Measurements from ENCODE around the gene SMTNL1. TPM values are rescaled to one million over a fixed set of nuclear protein-coding genes. Genes with fewer than 3 reads are reported as not detected.

The SMTNL1 gene
- total and polyA plus RNA-seq, 9 of the 15 experiments (the other 6 are each of a cell fraction or from before 2014, with no cell fraction given), result not detected

DNA sequence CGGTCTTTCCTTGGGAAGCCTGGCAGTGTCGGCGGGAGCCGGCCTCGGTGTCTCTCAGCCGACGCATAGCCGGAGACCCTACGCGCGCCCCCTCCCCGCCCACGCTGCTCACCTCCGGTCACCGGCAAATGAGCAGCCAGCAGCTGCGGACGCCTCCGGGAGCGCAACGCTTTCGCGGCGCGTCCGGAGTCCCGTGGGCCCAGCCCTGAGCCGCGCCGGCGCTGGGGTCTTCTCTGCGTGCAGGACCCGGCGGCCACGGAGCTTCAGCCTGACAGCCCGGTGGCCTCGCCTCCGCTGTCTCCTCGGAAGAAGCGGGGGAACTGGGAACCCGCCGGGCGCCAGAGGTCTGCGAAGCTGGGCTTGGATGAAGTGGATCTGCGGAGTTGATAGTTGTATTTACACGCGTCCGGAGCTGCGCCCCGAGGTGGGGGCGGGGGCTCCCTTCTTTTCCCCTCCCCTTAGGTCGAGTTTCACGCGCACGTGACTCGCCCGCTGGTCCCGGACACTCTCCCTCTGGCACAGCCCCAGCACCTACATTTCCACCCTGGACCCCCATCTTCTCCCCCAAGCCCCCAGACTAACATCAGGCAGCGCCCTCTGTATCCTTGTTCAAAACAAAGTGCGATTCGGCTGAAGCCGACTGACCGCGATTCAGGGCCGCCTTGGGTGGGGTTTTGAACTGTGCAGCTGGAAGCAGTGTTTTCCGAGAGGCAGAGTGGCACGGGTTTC lies 21.9 kb upstream of the SMTNL1 start, which contains the start of gene SLC43A1 (continued):
- TF ChIP-seq, protein P1, sequence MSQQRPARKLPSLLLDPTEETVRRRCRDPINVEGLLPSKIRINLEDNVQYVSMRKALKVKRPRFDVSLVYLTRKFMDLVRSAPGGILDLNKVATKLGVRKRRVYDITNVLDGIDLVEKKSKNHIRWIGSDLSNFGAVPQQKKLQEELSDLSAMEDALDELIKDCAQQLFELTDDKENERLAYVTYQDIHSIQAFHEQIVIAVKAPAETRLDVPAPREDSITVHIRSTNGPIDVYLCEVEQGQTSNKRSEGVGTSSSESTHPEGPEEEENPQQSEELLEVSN (IDR thresholded peaks at IDR 0.05; ENCODE audit: borderline replicate concordance in 1 of 2, extremely low read depth in 1 of 2, insufficient read depth in 1 of 2, insufficient read length in 1 of 2, low read depth in 1 of 2, low read length in 1 of 2, poor library complexity in 1 of 2, severe bottlenecking in 1 of 2), result peak; percentile 43 to 57
- TF ChIP-seq BDP1 (IDR thresholded peaks at IDR 0.05; ENCODE audit: insufficient read depth, insufficient read length), result no peak
- no peak for TF ChIP-seq ZFP30 (CRISPR knock-in tag; IDR thresholded peaks at IDR 0.05; ENCODE audit: borderline replicate concordance)
- TF ChIP-seq HNRNPUL1 (IDR thresholded peaks at IDR 0.05; ENCODE audit: low read length), result no peak
- TF ChIP-seq HSF4 (CRISPR knock-in tag; IDR thresholded peaks at IDR 0.05; ENCODE audit: borderline replicate concordance), result no peak
- TF ChIP-seq ZNF165 (CRISPR knock-in tag; IDR thresholded peaks at IDR 0.05; ENCODE audit: borderline replicate concordance), result no peak
- TF ChIP-seq, protein P2, sequence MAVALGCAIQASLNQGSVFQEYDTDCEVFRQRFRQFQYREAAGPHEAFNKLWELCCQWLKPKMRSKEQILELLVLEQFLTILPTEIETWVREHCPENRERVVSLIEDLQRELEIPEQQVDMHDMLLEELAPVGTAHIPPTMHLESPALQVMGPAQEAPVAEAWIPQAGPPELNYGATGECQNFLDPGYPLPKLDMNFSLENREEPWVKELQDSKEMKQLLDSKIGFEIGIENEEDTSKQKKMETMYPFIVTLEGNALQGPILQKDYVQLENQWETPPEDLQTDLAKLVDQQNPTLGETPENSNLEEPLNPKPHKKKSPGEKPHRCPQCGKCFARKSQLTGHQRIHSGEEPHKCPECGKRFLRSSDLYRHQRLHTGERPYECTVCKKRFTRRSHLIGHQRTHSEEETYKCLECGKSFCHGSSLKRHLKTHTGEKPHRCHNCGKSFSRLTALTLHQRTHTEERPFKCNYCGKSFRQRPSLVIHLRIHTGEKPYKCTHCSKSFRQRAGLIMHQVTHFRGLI (CRISPR knock-in tag; IDR thresholded peaks at IDR 0.05), result no peak
- TF ChIP-seq, protein P3, sequence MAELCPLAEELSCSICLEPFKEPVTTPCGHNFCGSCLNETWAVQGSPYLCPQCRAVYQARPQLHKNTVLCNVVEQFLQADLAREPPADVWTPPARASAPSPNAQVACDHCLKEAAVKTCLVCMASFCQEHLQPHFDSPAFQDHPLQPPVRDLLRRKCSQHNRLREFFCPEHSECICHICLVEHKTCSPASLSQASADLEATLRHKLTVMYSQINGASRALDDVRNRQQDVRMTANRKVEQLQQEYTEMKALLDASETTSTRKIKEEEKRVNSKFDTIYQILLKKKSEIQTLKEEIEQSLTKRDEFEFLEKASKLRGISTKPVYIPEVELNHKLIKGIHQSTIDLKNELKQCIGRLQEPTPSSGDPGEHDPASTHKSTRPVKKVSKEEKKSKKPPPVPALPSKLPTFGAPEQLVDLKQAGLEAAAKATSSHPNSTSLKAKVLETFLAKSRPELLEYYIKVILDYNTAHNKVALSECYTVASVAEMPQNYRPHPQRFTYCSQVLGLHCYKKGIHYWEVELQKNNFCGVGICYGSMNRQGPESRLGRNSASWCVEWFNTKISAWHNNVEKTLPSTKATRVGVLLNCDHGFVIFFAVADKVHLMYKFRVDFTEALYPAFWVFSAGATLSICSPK (IDR thresholded peaks at IDR 0.05; ENCODE audit: borderline replicate concordance), result no peak
- no peak for TF ChIP-seq ZNF717 (CRISPR knock-in tag; IDR thresholded peaks at IDR 0.05)
- TF ChIP-seq ESRRB (CRISPR knock-in tag; IDR thresholded peaks at IDR 0.05; ENCODE audit: borderline replicate concordance), result no peak
- no peak for TF ChIP-seq ILK (tag; IDR thresholded peaks at IDR 0.05; ENCODE audit: borderline replicate concordance, low read depth)
- no peak for TF ChIP-seq NCOR1 (IDR thresholded peaks at IDR 0.05)
- TF ChIP-seq FIP1L1 (IDR thresholded peaks at IDR 0.05; ENCODE audit: low read depth, low read length, poor library complexity, severe bottlenecking), result no peak
- no peak for TF ChIP-seq CBFA2T3 (IDR thresholded peaks at IDR 0.05)
- TF ChIP-seq SREBF2 (CRISPR knock-in tag; IDR thresholded peaks at IDR 0.05), result no peak
- TF ChIP-seq POU5F1 (IDR thresholded peaks at IDR 0.05; ENCODE audit: borderline replicate concordance, low read depth, low read length, partially characterized antibody), result no peak
- peak; percentile 62 for TF ChIP-seq SMARCE1 (IDR thresholded peaks at IDR 0.05)
- no peak for TF ChIP-seq ERF (CRISPR knock-in tag; IDR thresholded peaks at IDR 0.05)
- TF ChIP-seq ZSCAN32 (CRISPR knock-in tag; IDR thresholded peaks at IDR 0.05), result no peak
- no peak for TF ChIP-seq ETV6 (IDR thresholded peaks at IDR 0.05; ENCODE audit: borderline replicate concordance in 1 of 2, low read depth in 2 of 2, low read length in 1 of 2)
- no peak for TF ChIP-seq ETV6 (CRISPR knock-in tag; IDR thresholded peaks at IDR 0.05; ENCODE audit: borderline replicate concordance)
- TF ChIP-seq ZNF253 (CRISPR knock-in tag; conservative IDR thresholded peaks at IDR 0.05), result no peak
- TF ChIP-seq HNRNPLL (IDR thresholded peaks at IDR 0.05; ENCODE audit: low read depth, low read length, poor library complexity, severe bottlenecking), result peak; percentile 68

Data from K562 (cell line).